HFF-Myc (cell line): ENCODE results near the gene IL1RAP.

Source experiments
- DNase-seq: peaks from one replicate; pipeline ENCODE4 v3.0.0-alpha.2; 2011; ENCODE audit warnings: low read depth; ENCODE audit errors: extremely low read depth
- H3K4me3 ChIP-seq: replicated peaks from 2 replicates; pipeline ENCODE4 v1.5.1; 2011; ENCODE audit warnings: low read depth, mild to moderate bottlenecking, control low read depth, low read length
- CTCF ChIP-seq: IDR thresholded peaks from 2 replicates; pipeline ENCODE4 v1.5.1; 2012; ENCODE audit warnings: mild to moderate bottlenecking, low read depth, low read length, control low read depth; ENCODE audit errors: missing control alignments

Gene IL1RAP

GRCh38 chr3:190557296-190557695 is 43.4 kb downstream of the IL1RAP start:
- no peak for TF ChIP-seq CTCF
- H3K4me3 ChIP-seq, result no peak overlapping the region
- DNase-seq, result no peak

GRCh38 chr3:190558316-190558715 is 44.4 kb downstream of the IL1RAP start:
- no peak for DNase-seq
- TF ChIP-seq CTCF, result no peak
- H3K4me3 ChIP-seq, result no peak overlapping the region

GRCh38 chr3:190558796-190559195 is 44.9 kb downstream of the IL1RAP start:
- no peak overlapping the region for H3K4me3 ChIP-seq
- no peak for TF ChIP-seq CTCF
- no peak for DNase-seq

GRCh38 chr3:190560013-190560895 is 46.4 kb downstream of the IL1RAP start:
- no peak for DNase-seq
- no peak overlapping the region for H3K4me3 ChIP-seq
- TF ChIP-seq CTCF, result no peak

GRCh38 chr3:190562866-190563510 is 49.1 kb downstream of the IL1RAP start:
- TF ChIP-seq CTCF, result no peak
- no peak for DNase-seq
- no peak overlapping the region for H3K4me3 ChIP-seq

GRCh38 chr3:190564175-190564574 is 50.3 kb downstream of the IL1RAP start:
- no peak overlapping the region for H3K4me3 ChIP-seq
- TF ChIP-seq CTCF, result no peak
- DNase-seq, result no peak
